Mesenchymal stem cell (in vitro differentiated cells and primary cell): ENCODE data around the gene KIT.
"Not testable (repeated sequence)": the region's sequence is repeated elsewhere in the genome, so short reads cannot be mapped to it uniquely, and the experiment has no call there.

Experiments
- DNase-seq: peaks from one replicate; pipeline ENCODE4 v3.0.0-alpha.2; 2013
- H2AFZ ChIP-seq: one replicate; pipeline ENCODE4 v1.6.1; 2013; ENCODE audit warnings: low read depth, mild to moderate bottlenecking, control low read depth, inconsistent platforms, low read length, moderate library complexity
- H2AK5ac ChIP-seq: 2 replicates; pipeline ENCODE4 v1.6.1; 2013; ENCODE audit warnings: low read length, moderate library complexity, mild to moderate bottlenecking, inconsistent platforms; ENCODE audit not compliant: severe bottlenecking
- H2BK120ac ChIP-seq: one replicate; pipeline ENCODE4 v1.6.1; 2013; ENCODE audit warnings: low read depth, mild to moderate bottlenecking, inconsistent platforms, low read length, moderate library complexity
- H2BK12ac ChIP-seq, 2 experiments: one replicate each; pipeline ENCODE4 v1.6.1; 2013; ENCODE audit warnings: inconsistent platforms in 2 of 2, low read length in 2 of 2, mild to moderate bottlenecking in 2 of 2, moderate library complexity in 2 of 2, control low read depth in 1 of 2
- H2BK15ac ChIP-seq: one replicate; pipeline ENCODE4 v1.6.1; 2013; ENCODE audit warnings: mild to moderate bottlenecking, low read depth, inconsistent platforms; ENCODE audit not compliant: poor library complexity, severe bottlenecking
- H2BK5ac ChIP-seq: 2 replicates; pipeline ENCODE4 v1.6.1; 2013; ENCODE audit warnings: low read depth, mild to moderate bottlenecking, low read length, control low read depth, inconsistent platforms; ENCODE audit not compliant: poor library complexity, severe bottlenecking
- H3K14ac ChIP-seq, 2 experiments: one replicate each; pipeline ENCODE4 v1.6.1; 2013; ENCODE audit warnings: inconsistent platforms in 2 of 2, low read length in 2 of 2, control low read depth in 1 of 2, mild to moderate bottlenecking in 1 of 2, moderate library complexity in 1 of 2
- H3K18ac ChIP-seq, 2 experiments: one replicate each; pipeline ENCODE4 v1.6.1; 2013; ENCODE audit warnings: inconsistent platforms in 2 of 2, low read length in 2 of 2, control low read depth in 1 of 2, low read depth in 1 of 2, mild to moderate bottlenecking in 1 of 2
- H3K23ac ChIP-seq, 2 experiments: one replicate each; pipeline ENCODE4 v1.6.1; 2013; ENCODE audit warnings: inconsistent platforms in 2 of 2, low read length in 2 of 2, mild to moderate bottlenecking in 2 of 2, moderate library complexity in 2 of 2, control low read depth in 1 of 2
- H3K27ac ChIP-seq: 2 replicates; pipeline ENCODE4 v1.5.1; 2013; ENCODE audit warnings: mild to moderate bottlenecking, moderate library complexity, low read length, control low read depth, inconsistent platforms; ENCODE audit not compliant: poor library complexity, severe bottlenecking
- H3K27me3 ChIP-seq, 2 experiments: 2 replicates each; pipeline versions ENCODE4 v1.6.1 to v1.7.0; 2013; ENCODE audit warnings: low read length in 2 of 2, mild to moderate bottlenecking in 2 of 2, moderate library complexity in 2 of 2, control low read depth in 1 of 2, inconsistent platforms in 1 of 2; ENCODE audit not compliant: control insufficient read depth in 1 of 2, insufficient read depth in 1 of 2
- H3K36me3 ChIP-seq, 2 experiments: 2 replicates each; pipeline versions ENCODE4 v1.6.1 to v1.7.0; 2013; ENCODE audit warnings: low read length in 2 of 2, control low read depth in 1 of 2, inconsistent platforms in 1 of 2, low read depth in 1 of 2, mild to moderate bottlenecking in 1 of 2; ENCODE audit not compliant: insufficient read depth in 2 of 2, control insufficient read depth in 1 of 2
- H3K4ac ChIP-seq, 2 experiments: one replicate each; pipeline ENCODE4 v1.6.1; 2013; ENCODE audit warnings: inconsistent platforms in 2 of 2, low read length in 2 of 2, mild to moderate bottlenecking in 2 of 2, moderate library complexity in 2 of 2, control low read depth in 1 of 2, low read depth in 1 of 2
- H3K4me1 ChIP-seq: 2 replicates; pipeline ENCODE4 v1.6.1; 2013; ENCODE audit warnings: low read depth, low read length, control low read depth; ENCODE audit not compliant: control insufficient read depth, insufficient read depth
- H3K4me2 ChIP-seq: 2 replicates; pipeline ENCODE4 v1.6.1; 2013; ENCODE audit warnings: low read length, mild to moderate bottlenecking, inconsistent platforms; ENCODE audit not compliant: poor library complexity, severe bottlenecking
- H3K4me3 ChIP-seq, 2 experiments: 2 replicates each; pipeline versions ENCODE4 v1.5.1 to v1.7.0; 2013; ENCODE audit warnings: low read length in 2 of 2, mild to moderate bottlenecking in 2 of 2, control low read depth in 1 of 2, low read depth in 1 of 2; ENCODE audit not compliant: insufficient read depth in 1 of 2
- H3K79me1 ChIP-seq: replicated peaks from 2 replicates; pipeline ENCODE4 v1.6.1; 2013; ENCODE audit warnings: mild to moderate bottlenecking, control low read depth, low read length, inconsistent platforms; ENCODE audit not compliant: poor library complexity, severe bottlenecking
- H3K9ac ChIP-seq: 2 replicates; pipeline ENCODE4 v1.7.0; 2013; ENCODE audit warnings: mild to moderate bottlenecking, low read length, moderate library complexity
- H3K9me3 ChIP-seq: 2 replicates; pipeline ENCODE4 v1.7.0; 2013; ENCODE audit warnings: mild to moderate bottlenecking, low read length; ENCODE audit not compliant: control insufficient read depth
- H4K8ac ChIP-seq: one replicate; pipeline ENCODE4 v1.6.1; 2013; ENCODE audit warnings: inconsistent platforms, mild to moderate bottlenecking, low read length, moderate library complexity
- H4K91ac ChIP-seq: one replicate; pipeline ENCODE4 v1.6.1; 2013; ENCODE audit warnings: mild to moderate bottlenecking, low read length, inconsistent platforms
- WGBS: methylation state at CpG from one replicate; pipeline ENCODE4 v1.1.7; 2013; ENCODE audit warnings: mixed read lengths; 5-methylcytosine and 5-hydroxymethylcytosine counted together

KIT gene

GRCh38 chr4:54625391-54625790, 32.4 kb upstream of the KIT start:
- DNase-seq, result peak; percentile 38
- H2AFZ ChIP-seq, result no peak overlapping the region
- no CpG with 5 or more reads among the region's 2 CpGs for WGBS
- no peak overlapping the region for H3K23ac ChIP-seq
- H4K8ac ChIP-seq, result no peak overlapping the region
- no peak overlapping the region for H2BK120ac ChIP-seq
- H3K27ac ChIP-seq, result no peak overlapping the region
- H4K91ac ChIP-seq, result no peak overlapping the region
- no peak overlapping the region for H3K4me2 ChIP-seq
- H3K4me3 ChIP-seq, result no peak overlapping the region
- no peak overlapping the region for H3K9ac ChIP-seq
- no peak overlapping the region for H2BK5ac ChIP-seq
- H3K18ac ChIP-seq, result no peak overlapping the region
- peaks cover 2% of the 10 kb centered on the region for H3K4me1 ChIP-seq
- H3K79me1 ChIP-seq, result no peaks in the 10 kb centered on the region
- H3K36me3 ChIP-seq, result no peaks in the 10 kb centered on the region
- H3K27me3 ChIP-seq, result peaks cover 4 to 40% of the 10 kb centered on the region in 2 experiments
- no peak overlapping the region for H3K4ac ChIP-seq
- H2BK15ac ChIP-seq, result no peak overlapping the region
- no peak overlapping the region for H3K14ac ChIP-seq
- H2AK5ac ChIP-seq, result no peak overlapping the region
- H3K9me3 ChIP-seq, result peaks cover 4% of the 10 kb centered on the region
- H2BK12ac ChIP-seq, result no peak overlapping the region

DNA sequence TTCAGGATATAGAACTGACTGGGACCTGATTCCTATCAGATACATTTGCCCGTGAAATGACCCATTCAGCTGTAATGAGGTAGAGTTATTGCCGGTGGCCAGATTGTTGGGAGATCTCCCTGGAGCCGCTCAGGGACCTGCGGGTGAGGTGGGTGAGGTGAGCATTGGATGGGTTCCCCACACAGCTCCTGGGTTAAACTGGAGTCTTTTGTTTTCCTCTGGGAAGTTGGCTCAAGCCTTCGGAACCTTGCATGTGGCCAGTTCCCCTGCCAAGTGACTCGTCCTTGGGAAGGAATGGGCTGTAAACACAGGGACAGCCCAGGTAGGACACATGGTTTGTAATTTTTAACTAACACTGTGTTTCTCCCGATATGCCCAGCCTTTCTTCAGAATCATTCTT, 31.6 kb upstream of the KIT start:
- no peak overlapping the region for H3K18ac ChIP-seq
- no peak overlapping the region for H4K91ac ChIP-seq
- H2BK12ac ChIP-seq, result peak overlapping the region; percentile 24 to 90
- WGBS, result 76% methylated on average over 7 of the region's 7 CpGs
- H3K4me2 ChIP-seq, result no peak overlapping the region
- H3K27ac ChIP-seq, result no peak overlapping the region
- H3K23ac ChIP-seq, result no peak overlapping the region
- H4K8ac ChIP-seq, result no peak overlapping the region
- H3K79me1 ChIP-seq, result no peaks in the 10 kb centered on the region
- H2AK5ac ChIP-seq, result no peak overlapping the region
- no peak overlapping the region for H2BK120ac ChIP-seq
- H3K4ac ChIP-seq, result peak overlapping the region in 1 of 2 experiments; percentile 58
- no peak for DNase-seq
- peaks cover under 1% of the 10 kb centered on the region for H3K9me3 ChIP-seq
- H3K14ac ChIP-seq, result no peak overlapping the region
- H3K27me3 ChIP-seq, result peaks cover 8 to 45% of the 10 kb centered on the region in 2 experiments
- no peak overlapping the region for H2AFZ ChIP-seq
- no peak overlapping the region for H3K4me3 ChIP-seq
- H3K9ac ChIP-seq, result no peak overlapping the region
- no peak overlapping the region for H2BK15ac ChIP-seq
- H3K4me1 ChIP-seq, result peaks cover 2% of the 10 kb centered on the region
- H2BK5ac ChIP-seq, result no peak overlapping the region
- no peaks in the 10 kb centered on the region for H3K36me3 ChIP-seq

- Histone ChIP-seq H2BK120ac (no peak overlapping the region), H3K9ac (no peak overlapping the region), H2BK15ac (no peak overlapping the region), H4K91ac (no peak overlapping the region), H3K23ac (no peak overlapping the region), H3K4me2 (no peak overlapping the region), H3K14ac (peak overlapping the region in 1 of 2 experiments; percentile 48), H3K4me3 (no peak overlapping the region), H2BK5ac (no peak overlapping the region), H2BK12ac (no peak overlapping the region), H3K79me1 (no peaks in the 10 kb centered on the region), H4K8ac (no peak overlapping the region), H2AFZ (no peak overlapping the region), H3K27me3 (peaks cover 9 to 28% of the 10 kb centered on the region in 2 experiments), H3K27ac (no peak overlapping the region), H3K4ac (no peak overlapping the region), H3K36me3 (no peaks in the 10 kb centered on the region), H2AK5ac (no peak overlapping the region), H3K4me1 (no peaks in the 10 kb centered on the region), H3K9me3 (no peaks in the 10 kb centered on the region), H3K18ac (no peak overlapping the region)
- WGBS, result 96% methylated on average over 29 of the region's 29 CpGs
- DNase-seq, result no peak
Measured at GRCh38 chr4:54632537-54632936, 25.2 kb upstream of the KIT start.

GRCh38 chr4:54633102-54633740, 24.5 kb upstream of the KIT start:
- H3K14ac ChIP-seq, H3K79me1 ChIP-seq, H3K23ac ChIP-seq, H3K4me3 ChIP-seq, H3K36me3 ChIP-seq, H2BK12ac ChIP-seq, DNase-seq, H3K27ac ChIP-seq, H3K9me3 ChIP-seq, H2BK15ac ChIP-seq, H2AFZ ChIP-seq, H2AK5ac ChIP-seq, H2BK5ac ChIP-seq, H3K4me2 ChIP-seq, H2BK120ac ChIP-seq, H3K4me1 ChIP-seq, H3K4ac ChIP-seq, H3K9ac ChIP-seq, H4K91ac ChIP-seq, H4K8ac ChIP-seq, H3K18ac ChIP-seq: not testable (repeated sequence)
- WGBS, result 93% methylated on average over 18 of the region's 18 CpGs
- peaks cover 9 to 24% of the 10 kb centered on the region in 2 experiments for H3K27me3 ChIP-seq
